GM18498 (cell line): Measurements from ENCODE around the gene CLIC2.
"Not testable (repeated sequence)": the region's sequence is repeated elsewhere in the genome, so short reads cannot be mapped to it uniquely, and the experiment has no call there.

Experiments
- ATAC-seq: cut with Tn5 transposase; IDR thresholded peaks from one replicate; pipeline ENCODE4 v1.9.1; 2021; ENCODE audit warnings: mild to moderate bottlenecking, moderate library complexity; ENCODE audit not compliant: unreplicated experiment

CLIC2 gene

GRCh38 chrX:155334486-155335336, at the start of gene CLIC2:
Gene CLIC2, minus strand, starts transcription at chrX:155334614. Its CDS starts 187 bp downstream, at chrX:155334427.
- ATAC-seq, result peak; percentile 65

DNA sequence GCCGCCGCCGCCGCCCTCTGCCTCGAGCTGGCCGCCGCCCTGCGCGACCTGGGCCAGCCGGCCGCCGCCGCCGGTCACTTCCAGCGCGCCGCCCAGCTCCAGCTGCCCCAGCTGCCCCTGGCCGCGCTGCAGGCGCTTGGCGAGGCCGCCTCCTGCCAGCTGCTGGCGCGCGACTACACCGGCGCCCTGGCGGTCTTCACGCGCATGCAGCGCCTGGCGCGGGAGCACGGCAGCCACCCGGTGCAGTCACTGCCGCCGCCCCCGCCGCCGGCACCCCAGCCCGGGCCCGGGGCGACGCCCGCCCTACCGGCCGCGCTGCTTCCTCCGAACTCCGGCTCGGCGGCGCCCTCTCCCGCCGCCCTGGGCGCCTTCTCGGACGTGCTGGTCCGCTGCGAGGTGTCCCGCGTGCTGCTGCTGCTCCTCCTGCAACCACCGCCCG, 48.1 kb upstream of the CLIC2 start:
- ATAC-seq, result peak; percentile 49

DNA sequence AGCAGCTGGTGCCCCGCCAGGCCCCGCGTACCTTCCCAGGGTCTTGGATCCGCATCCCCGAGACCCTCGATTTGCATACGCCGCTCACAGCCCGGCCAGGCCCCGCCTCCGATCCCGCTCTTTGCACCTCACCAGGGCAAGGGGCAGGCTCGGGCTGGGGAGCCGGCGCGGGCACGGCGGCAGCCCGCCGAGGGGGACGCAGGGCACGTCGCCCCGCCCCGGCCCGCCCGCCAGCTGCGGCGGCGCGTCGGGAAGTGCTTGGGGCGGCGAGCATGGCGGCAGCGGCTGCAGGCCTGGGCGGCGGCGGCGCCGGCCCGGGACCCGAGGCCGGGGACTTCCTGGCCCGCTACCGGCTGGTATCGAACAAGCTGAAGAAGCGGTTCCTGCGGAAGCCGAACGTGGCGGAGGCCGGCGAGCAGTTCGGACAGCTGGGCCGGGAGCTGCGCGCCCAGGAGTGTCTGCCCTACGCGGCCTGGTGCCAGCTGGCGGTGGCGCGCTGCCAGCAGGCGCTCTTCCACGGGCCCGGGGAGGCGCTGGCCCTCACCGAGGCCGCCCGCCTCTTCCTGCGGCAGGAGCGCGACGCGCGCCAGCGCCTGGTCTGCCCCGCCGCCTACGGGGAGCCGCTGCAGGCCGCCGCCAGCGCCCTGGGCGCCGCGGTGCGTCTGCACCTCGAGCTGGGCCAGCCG, 47.6 kb upstream of the CLIC2 start, which contains the start of gene F8A2:
Gene F8A2, plus strand, starts transcription at position 253 of the 686 bp plus-strand sequence. Its CDS starts 20 bp downstream, at position 273.
- ATAC-seq, result peak; percentile 89

- not testable (repeated sequence) for ATAC-seq
Observed at GRCh38 chrX:155379802-155380201, 45.4 kb upstream of the CLIC2 start.

DNA sequence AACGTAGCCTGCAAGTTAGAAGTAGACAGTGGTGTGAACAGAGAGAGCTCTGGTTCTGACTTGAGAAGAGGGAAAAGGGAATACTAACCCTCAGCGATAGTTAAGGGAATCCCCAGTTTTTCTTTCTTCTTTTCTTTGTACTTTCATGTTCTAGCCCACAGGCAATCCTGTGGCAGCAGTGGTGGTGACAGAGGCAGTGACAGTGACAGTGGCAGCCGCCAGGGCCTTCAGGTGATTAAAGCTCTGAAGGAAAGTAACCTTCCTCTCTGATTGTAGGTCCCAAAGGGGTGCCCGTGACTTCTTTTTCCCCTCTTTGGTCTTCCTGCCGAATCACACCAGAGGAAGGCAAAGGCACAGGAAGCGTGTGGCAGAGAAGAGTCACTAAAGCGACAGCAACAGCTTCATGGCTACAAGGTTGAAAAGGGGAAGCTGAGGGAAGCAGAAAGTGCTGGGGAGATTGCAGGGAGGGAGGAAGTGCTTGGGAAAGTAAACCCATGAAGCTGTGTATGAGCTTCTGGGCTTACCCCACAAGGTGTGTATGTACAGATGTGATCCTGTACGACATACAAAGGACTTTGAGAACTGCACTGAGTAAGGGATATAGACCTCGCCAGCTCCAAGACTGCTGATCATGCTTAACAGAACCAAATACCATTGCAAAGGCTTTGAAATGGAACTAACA, 39.5 kb upstream of the CLIC2 start:
- ATAC-seq, result peak; percentile 75

- ATAC-seq, result not testable (repeated sequence)
Observed at GRCh38 chrX:155363712-155364111, 29.3 kb upstream of the CLIC2 start.

DNA sequence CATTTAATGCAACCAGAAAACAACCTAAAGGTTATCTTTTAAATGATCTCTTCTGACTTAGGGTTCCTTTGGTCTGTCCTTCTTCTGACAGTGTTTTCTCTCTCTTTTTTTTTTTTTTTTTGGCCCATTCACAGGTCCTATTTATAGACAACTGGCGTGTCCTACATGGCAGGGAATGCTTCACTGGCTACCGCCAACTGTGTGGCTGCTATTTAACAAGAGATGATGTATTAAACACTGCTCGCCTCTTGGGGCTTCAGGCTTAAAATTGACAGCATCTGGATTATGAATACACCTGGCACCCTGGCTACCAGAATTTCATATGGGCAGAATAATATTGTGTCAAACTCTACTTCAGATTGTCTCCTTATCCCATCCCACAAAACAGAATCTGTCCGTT, 15.0 kb upstream of the CLIC2 start:
- ATAC-seq, result not testable (repeated sequence)

GRCh38 chrX:155345689-155346088, 11.3 kb upstream of the CLIC2 start:
- not testable (repeated sequence) for ATAC-seq

GRCh38 chrX:155335337-155335712, 911 bp upstream of the CLIC2 start:
- not testable (repeated sequence) for ATAC-seq

- no peak for ATAC-seq
Observed at GRCh38 chrX:155333544-155334100, 792 bp downstream of the CLIC2 start.

GRCh38 chrX:155330992-155331391, 3.4 kb downstream of the CLIC2 start:
- ATAC-seq, result no peak

- ATAC-seq, result no peak
Observed at GRCh38 chrX:155329293-155329692, 5.1 kb downstream of the CLIC2 start.

DNA sequence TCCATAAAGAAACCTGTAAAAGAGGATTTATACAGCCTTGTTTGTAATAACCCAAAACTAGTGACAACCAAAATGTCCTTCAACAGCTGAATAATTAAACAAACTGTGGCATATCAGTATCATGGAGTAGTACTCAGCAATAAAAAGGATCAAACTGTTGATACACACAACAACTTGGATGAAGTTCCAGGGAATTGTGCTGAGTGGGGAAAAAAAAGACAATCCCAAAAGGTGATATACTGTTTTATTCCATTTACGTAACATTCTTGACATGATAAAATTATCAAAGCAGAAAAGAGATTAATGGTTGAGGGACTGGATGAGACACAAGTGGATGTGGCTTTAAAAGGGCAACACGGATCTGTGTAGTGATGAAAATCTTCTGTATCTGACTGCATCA, 7.8 kb downstream of the CLIC2 start:
- ATAC-seq, result no peak

GRCh38 chrX:155314260-155314659, 20.2 kb downstream of the CLIC2 start:
- ATAC-seq, result no peak

- ATAC-seq, result no peak
Observed at GRCh38 chrX:155313766-155314165, 20.6 kb downstream of the CLIC2 start.

DNA sequence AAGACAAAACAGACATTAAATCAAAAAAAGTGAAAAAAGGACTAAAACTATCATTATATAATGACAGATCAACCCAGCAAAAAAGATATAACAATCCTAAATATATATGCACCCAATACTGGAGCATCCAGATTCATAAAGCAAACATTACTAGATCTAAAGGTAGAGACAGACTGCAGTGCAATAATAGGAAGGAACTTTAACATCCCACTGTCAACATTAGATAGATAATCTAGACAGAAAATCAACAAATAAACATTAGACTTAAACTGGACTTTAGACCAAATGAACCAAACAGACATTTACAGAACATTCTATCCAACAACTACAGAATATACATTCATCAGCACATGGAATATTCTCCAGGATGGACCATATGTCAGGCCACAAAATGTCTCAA, 40.6 kb downstream of the CLIC2 start:
- no peak for ATAC-seq

DNA sequence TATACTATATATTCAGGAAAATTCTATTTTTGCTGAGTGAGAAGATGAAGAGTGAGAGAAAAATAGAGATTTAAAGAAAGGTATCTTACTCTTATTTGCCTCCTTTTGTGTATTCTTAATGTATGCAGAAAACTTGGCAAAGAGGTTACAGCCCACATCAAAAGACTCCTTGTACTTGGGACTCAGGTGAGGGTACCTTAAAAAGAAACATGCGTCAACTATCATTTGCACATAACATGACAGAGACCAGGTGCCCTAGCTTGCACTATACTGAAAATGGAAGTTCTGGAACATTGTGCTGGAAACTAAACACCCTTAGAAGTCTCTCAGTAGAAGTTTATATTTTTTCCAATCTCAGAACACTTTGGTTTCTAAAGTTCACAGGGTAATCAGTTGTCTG, 54.5 kb downstream of the CLIC2 start:
- no peak for ATAC-seq

DNA sequence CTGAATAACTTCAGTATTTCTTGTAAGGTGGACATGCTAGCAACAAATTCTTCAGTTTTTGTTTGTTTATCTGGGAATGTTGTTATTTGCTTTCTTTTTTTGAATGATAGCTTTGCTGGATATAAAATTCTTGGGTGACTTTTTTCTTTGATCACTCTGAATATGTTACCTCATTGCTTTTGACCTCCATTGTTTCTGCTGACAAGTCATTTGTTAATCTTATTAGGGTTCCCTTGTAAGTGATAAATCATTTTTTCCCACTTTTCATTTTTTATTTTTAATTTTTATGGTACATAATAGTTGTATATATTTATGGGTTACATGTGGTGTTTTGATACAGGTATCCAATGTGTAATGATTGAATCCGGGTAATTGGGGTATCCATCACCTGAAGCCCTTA, 63.4 kb downstream of the CLIC2 start:
- no peak for ATAC-seq

- ATAC-seq, result not testable (repeated sequence)
Observed at GRCh38 chrX:155267995-155268394, 66.4 kb downstream of the CLIC2 start.

- ATAC-seq, result no peak
Observed at GRCh38 chrX:155266439-155266838, 68.0 kb downstream of the CLIC2 start.
